K562 (cell line): Measurements from ENCODE around the gene PIK3C2B. TPM values are rescaled to one million over a fixed set of nuclear protein-coding genes. Genes with fewer than 3 reads are reported as not detected.

Experiments used
- ATF1 ChIP-seq, 2 experiments: fragments of 450-650 bp in 1 of 2; IDR thresholded peaks; 2 replicates each; pipeline ENCODE4 v1.6.1; 2016; ENCODE audit warnings: missing compliant biosample characterization in 1 of 2, missing genetic modification characterization in 1 of 2
- BACH1 ChIP-seq: fragments of 200-800 bp; sonication (Bioruptor generic); IDR thresholded peaks from 2 replicates; pipeline ENCODE4 v1.6.1; 2016; ENCODE audit warnings: missing genetic modification characterization, missing compliant biosample characterization
- BCOR ChIP-seq: fragments of 450-650 bp; IDR thresholded peaks from 2 replicates; pipeline ENCODE4 v1.6.1; 2016
- CBX3 ChIP-seq, 2 experiments: IDR thresholded peaks; 1 replicate in 1 of 2; 2 replicates in 1 of 2; pipeline ENCODE4 v1.6.1; 2012; ENCODE audit warnings: inconsistent platforms in 2 of 2, low read length in 2 of 2, borderline replicate concordance in 1 of 2, control low read depth in 1 of 2
- CSDE1 ChIP-seq, 2 experiments: fragments of 450-650 bp; IDR thresholded peaks; 2 replicates each; pipeline ENCODE4 v1.6.1; 2016; ENCODE audit warnings: mild to moderate bottlenecking in 1 of 2
- FOXJ3 ChIP-seq: sonication (generic); formaldehyde crosslinking; IDR thresholded peaks from 2 replicates; pipeline ENCODE4 v1.4.0; 2020; ENCODE audit warnings: mild to moderate bottlenecking, missing genetic modification reagents
- HNRNPUL1 ChIP-seq: fragments of 200-400 bp; formaldehyde crosslinking; IDR thresholded peaks from 2 replicates; pipeline ENCODE4 v1.6.1; 2017; ENCODE audit warnings: low read length
- IRF2 ChIP-seq: sonication (generic); formaldehyde crosslinking; IDR thresholded peaks from 2 replicates; pipeline ENCODE4 v1.8.1; 2022; ENCODE audit warnings: mild to moderate bottlenecking, missing genetic modification reagents
- KLF1 ChIP-seq: fragments of 450-650 bp; IDR thresholded peaks from 2 replicates; pipeline ENCODE4 v1.6.1; 2016; ENCODE audit warnings: missing genetic modification characterization, missing compliant biosample characterization
- MEIS2 ChIP-seq: fragments of 450-650 bp; IDR thresholded peaks from 2 replicates; pipeline ENCODE4 v1.6.1; 2014; ENCODE audit warnings: mild to moderate bottlenecking; ENCODE audit not compliant: partially characterized antibody
- NR4A1 ChIP-seq, 2 experiments: fragments of 250-450 bp in 1 of 2; fragments of 450-650 bp in 1 of 2; sonication (Bioruptor Pico) in 1 of 2; IDR thresholded peaks; 2 replicates each; pipeline versions ENCODE4 v1.4.0 to v1.6.1; 2016 to 2020; ENCODE audit warnings: mild to moderate bottlenecking in 2 of 2, missing compliant biosample characterization in 1 of 2, missing genetic modification characterization in 1 of 2, moderate library complexity in 1 of 2
- POLR2H ChIP-seq: IDR thresholded peaks from 2 replicates; pipeline ENCODE4 v1.6.1; 2016; ENCODE audit warnings: missing genetic modification characterization, low read depth, mild to moderate bottlenecking, control low read depth, missing compliant biosample characterization, moderate library complexity
- PRPF4 ChIP-seq: fragments of 200-400 bp; formaldehyde crosslinking; IDR thresholded peaks from one replicate; pipeline ENCODE4 v1.6.1; 2017; ENCODE audit warnings: low read length, low read depth, mild to moderate bottlenecking; ENCODE audit not compliant: insufficient read depth, poor library complexity, severe bottlenecking
- SIN3B ChIP-seq: fragments of 450-650 bp; IDR thresholded peaks from 2 replicates; pipeline ENCODE4 v1.6.1; 2017; ENCODE audit warnings: low read depth, mild to moderate bottlenecking, moderate library complexity
- SP1 ChIP-seq: sonication (generic); formaldehyde crosslinking; IDR thresholded peaks from 2 replicates; pipeline ENCODE4 v1.8.1; 2022; ENCODE audit warnings: mild to moderate bottlenecking, missing genetic modification reagents
- TEAD1 ChIP-seq, 2 experiments: fragments of 450-650 bp in 1 of 2; sonication (generic) in 1 of 2; formaldehyde crosslinking; IDR thresholded peaks; 2 replicates each; pipeline versions ENCODE4 v1.4.0 to v1.8.0; 2020 to 2022; ENCODE audit warnings: mild to moderate bottlenecking in 2 of 2, missing genetic modification reagents in 1 of 2
- TRIM28 ChIP-seq: fragments of 450-650 bp; IDR thresholded peaks from 2 replicates; pipeline ENCODE4 v1.6.1; 2017
- ZFX ChIP-seq: sonication (generic); formaldehyde crosslinking; IDR thresholded peaks from 2 replicates; pipeline ENCODE4 v1.8.0; 2022; ENCODE audit warnings: mild to moderate bottlenecking, missing genetic modification reagents, moderate library complexity
- ZNF232 ChIP-seq: sonication (generic); formaldehyde crosslinking; IDR thresholded peaks from 2 replicates; pipeline ENCODE4 v1.8.0; 2022; ENCODE audit warnings: mild to moderate bottlenecking, missing genetic modification reagents
- ZNF740 ChIP-seq, 3 experiments: fragments of 200-800 bp in 1 of 3; sonication (Bioruptor generic) in 1 of 3; sonication (generic) in 1 of 3; formaldehyde crosslinking in 1 of 3; IDR thresholded peaks; 2 replicates each; pipeline versions ENCODE4 v1.6.1 to v1.8.0; 2016 to 2022; ENCODE audit warnings: mild to moderate bottlenecking in 2 of 3, missing compliant biosample characterization in 2 of 3, missing genetic modification characterization in 2 of 3, missing genetic modification reagents in 1 of 3
- polyA plus RNA-seq, 8 experiments: library from polyadenylated mRNA; depleted of rRNA in 4 of 8; stranded (reverse) in 5 of 8; unstranded in 3 of 8; fragments of >200 nt; fragmentation: Nextera tagmentation in 2 of 8; fragmentation: Illumina TruSeq in 1 of 8; extraction: Ambion mirVana in 2 of 8; extraction: Trizol in 1 of 8; gene quantifications; 2 replicates each; pipeline versions ENCODE4 v1.2.1 to v1.2.3, GENCODE V29; 2011 to 2014; ENCODE audit warnings: inconsistent platforms in 1 of 8, missing spikeins in 1 of 8
- total RNA-seq, 7 experiments: library from RNA; depleted of rRNA in 6 of 7; stranded (reverse); fragments of >200 nt in 6 of 7; fragmentation: Illumina TruSeq in 2 of 7; extraction: Trizol in 2 of 7; gene quantifications; 2 replicates each; pipeline versions ENCODE4 v1.2.1 to v1.2.3, GENCODE V29; 2011 to 2021; ENCODE audit warnings: low replicate concordance in 1 of 7
- TF ChIP-seq, protein P1 (sequence below): fragments of 450-650 bp; conservative IDR thresholded peaks from 2 replicates; pipeline ENCODE4 v1.6.1; 2016; ENCODE audit warnings: missing genetic modification characterization, low read depth, mild to moderate bottlenecking, control low read depth, missing compliant biosample characterization
- TF ChIP-seq, protein P2 (sequence below), 2 experiments: fragments of 450-650 bp in 1 of 2; IDR thresholded peaks; 2 replicates each; pipeline ENCODE4 v1.6.1; 2011 to 2017; ENCODE audit warnings: low read depth in 2 of 2, antibody characterized with exemption in 1 of 2, borderline replicate concordance in 1 of 2, low read length in 1 of 2, mild to moderate bottlenecking in 1 of 2, mixed read lengths in 1 of 2; ENCODE audit not compliant: control insufficient read depth in 1 of 2

The PIK3C2B gene
- total and polyA plus RNA-seq, 9 of the 15 experiments (the other 6 are each of a cell fraction or from before 2014, with no cell fraction given) = 0.10 to 2.9 (median 0.72) TPM

- TF ChIP-seq ZNF232 (CRISPR knock-in tag) (no peak), TEAD1 (CRISPR knock-in tag; IDR thresholded peaks at IDR 0.05) (peak; percentile 49 to 87; a peak in 3 of 4 replicates), BCOR (no peak), POLR2H (tag) (no peak), NR4A1 (CRISPR knock-in tag; IDR thresholded peaks at IDR 0.05) (0 out of 2 replicates have a peak, but pooled peaks have one; percentile 90), NR4A1 (tag; IDR thresholded peaks at IDR 0.05) (no peak), HNRNPUL1 (no peak), IRF2 (CRISPR knock-in tag) (no peak), PRPF4 (no peak), FOXJ3 (CRISPR knock-in tag) (no peak), ZNF740 (CRISPR knock-in tag; IDR thresholded peaks at IDR 0.05) (no peak), ZNF740 (tag; IDR thresholded peaks at IDR 0.05) (no peak; a peak in 1 of 4 replicates), SP1 (CRISPR knock-in tag) (no peak), CBX3 (IDR thresholded peaks at IDR 0.05; ENCODE audit: borderline replicate concordance in 1 of 2, low read length in 2 of 2) (no peak), CSDE1 (IDR thresholded peaks at IDR 0.05) (no peak), SIN3B (no peak), ZFX (CRISPR knock-in tag) (peak; percentile 34; the same call in 1 of the 2 replicates), MEIS2 (no peak), BACH1 (tag) (peak; percentile 33; the same call in 1 of the 2 replicates), KLF1 (tag) (no peak), TRIM28 (no peak), ATF1 (CRISPR knock-in tag; IDR thresholded peaks at IDR 0.05) (no peak), ATF1 (tag; IDR thresholded peaks at IDR 0.05) (no peak)
- TF ChIP-seq, protein P1, sequence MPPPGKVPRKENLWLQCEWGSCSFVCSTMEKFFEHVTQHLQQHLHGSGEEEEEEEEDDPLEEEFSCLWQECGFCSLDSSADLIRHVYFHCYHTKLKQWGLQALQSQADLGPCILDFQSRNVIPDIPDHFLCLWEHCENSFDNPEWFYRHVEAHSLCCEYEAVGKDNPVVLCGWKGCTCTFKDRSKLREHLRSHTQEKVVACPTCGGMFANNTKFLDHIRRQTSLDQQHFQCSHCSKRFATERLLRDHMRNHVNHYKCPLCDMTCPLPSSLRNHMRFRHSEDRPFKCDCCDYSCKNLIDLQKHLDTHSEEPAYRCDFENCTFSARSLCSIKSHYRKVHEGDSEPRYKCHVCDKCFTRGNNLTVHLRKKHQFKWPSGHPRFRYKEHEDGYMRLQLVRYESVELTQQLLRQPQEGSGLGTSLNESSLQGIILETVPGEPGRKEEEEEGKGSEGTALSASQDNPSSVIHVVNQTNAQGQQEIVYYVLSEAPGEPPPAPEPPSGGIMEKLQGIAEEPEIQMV (tag) = no peak
- TF ChIP-seq, protein P2, sequence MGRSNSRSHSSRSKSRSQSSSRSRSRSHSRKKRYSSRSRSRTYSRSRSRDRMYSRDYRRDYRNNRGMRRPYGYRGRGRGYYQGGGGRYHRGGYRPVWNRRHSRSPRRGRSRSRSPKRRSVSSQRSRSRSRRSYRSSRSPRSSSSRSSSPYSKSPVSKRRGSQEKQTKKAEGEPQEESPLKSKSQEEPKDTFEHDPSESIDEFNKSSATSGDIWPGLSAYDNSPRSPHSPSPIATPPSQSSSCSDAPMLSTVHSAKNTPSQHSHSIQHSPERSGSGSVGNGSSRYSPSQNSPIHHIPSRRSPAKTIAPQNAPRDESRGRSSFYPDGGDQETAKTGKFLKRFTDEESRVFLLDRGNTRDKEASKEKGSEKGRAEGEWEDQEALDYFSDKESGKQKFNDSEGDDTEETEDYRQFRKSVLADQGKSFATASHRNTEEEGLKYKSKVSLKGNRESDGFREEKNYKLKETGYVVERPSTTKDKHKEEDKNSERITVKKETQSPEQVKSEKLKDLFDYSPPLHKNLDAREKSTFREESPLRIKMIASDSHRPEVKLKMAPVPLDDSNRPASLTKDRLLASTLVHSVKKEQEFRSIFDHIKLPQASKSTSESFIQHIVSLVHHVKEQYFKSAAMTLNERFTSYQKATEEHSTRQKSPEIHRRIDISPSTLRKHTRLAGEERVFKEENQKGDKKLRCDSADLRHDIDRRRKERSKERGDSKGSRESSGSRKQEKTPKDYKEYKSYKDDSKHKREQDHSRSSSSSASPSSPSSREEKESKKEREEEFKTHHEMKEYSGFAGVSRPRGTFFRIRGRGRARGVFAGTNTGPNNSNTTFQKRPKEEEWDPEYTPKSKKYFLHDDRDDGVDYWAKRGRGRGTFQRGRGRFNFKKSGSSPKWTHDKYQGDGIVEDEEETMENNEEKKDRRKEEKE (IDR thresholded peaks at IDR 0.05; ENCODE audit: borderline replicate concordance in 1 of 2, control insufficient read depth in 1 of 2, low read depth in 2 of 2, low read length in 1 of 2) = no peak
These were observed 28.8 kb downstream of the PIK3C2B start (continued) for GRCh38 chr1:204465546-204466415.
